NCI-H187 treated with DMSO at 0.1 percent for 48 hours (cell line): Measurements from ENCODE around the gene FARSA.
"Not testable (repeated sequence)": the region's sequence is repeated elsewhere in the genome, so short reads cannot be mapped to it uniquely, and the experiment has no call there.

Source experiments
- DNase-seq: peaks from one replicate; lab custom pipeline; 2025; lab: John Stamatoyannopoulos, UW

Gene FARSA

GRCh38 chr19:12953799-12954611 lies 20.5 kb upstream of the FARSA start:
- DNase-seq, result no peak

DNA sequence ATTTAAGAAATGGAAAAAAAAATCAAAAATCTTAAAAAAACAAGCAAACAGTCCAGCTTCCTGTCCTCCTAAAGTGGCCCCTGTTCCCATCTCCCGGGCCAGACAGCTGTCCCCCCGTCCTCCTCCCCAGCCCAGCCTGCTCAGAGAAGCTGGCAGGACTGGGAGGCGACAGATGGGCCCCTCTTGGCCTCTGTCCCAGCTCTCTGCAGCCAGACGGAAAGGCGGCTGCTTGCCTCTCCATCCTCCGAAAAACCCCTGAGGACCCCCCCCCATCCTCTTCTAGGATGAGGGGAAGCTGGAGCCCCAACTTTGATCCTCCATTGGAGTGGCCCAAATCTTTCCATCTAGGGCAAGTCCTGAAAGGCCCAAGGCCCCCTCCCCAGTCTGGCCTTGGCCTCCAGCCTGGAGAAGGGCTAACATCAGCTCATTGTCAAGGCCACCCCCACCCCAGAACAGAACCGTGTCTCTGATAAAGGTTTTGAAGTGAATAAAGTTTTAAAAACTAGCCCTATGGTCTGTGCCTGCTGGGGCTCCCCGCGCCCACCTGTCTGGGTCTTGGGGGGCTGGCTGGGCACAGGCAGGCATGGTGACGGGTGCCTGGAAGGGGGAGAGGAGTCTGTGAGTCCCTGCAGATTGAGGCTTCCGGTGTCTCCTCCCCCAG lies 19.8 kb upstream of the FARSA start:
- DNase-seq, result no peak

DNA sequence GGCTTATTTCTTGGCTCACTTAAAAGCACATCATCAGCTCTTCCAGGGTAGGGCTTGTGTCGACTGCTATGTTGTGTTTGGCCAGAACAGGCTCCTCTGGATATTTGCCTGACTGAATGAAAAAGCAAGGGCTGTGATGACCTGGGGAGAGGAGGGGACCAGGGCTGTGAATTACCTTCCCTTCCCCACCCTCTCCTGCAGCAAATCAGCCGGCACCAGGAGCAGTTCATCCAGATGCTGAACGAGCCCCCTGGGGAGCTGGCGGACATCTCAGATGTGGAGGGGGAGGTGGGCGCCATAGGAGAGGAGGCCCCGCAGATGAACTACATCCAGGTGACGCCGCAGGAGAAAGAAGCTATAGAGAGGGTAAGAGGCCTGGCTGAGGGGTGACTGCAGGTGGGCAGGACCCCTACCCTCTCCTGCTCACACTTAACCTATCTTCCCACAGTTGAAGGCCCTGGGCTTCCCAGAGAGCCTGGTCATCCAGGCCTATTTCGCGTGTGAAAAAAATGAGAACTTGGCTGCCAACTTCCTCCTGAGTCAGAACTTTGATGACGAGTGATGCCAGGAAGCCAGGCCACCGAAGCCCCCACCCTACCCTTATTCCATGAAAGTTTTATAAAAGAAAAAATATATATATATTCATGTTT lies 19.1 kb upstream of the FARSA start:
- no peak for DNase-seq

DNA sequence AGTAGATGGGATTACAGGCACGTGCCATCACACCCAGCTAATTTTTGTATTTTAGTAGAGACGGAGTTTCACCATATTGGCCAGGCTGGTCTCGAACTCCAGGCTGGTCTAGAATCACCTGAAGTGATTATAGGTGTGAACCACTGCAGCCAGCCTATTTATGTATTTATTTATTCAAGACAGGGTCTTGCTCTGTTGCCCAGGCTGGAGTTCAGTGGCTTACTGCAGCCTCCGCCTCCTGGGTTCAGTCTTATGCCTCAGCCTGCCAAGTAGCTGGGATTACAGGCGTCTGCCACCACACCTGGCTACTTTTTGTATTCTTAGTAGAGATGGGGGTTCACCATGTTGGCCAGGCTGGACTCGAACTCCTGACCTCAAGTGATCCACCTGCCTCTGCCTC lies 18.5 kb upstream of the FARSA start:
- not testable (repeated sequence) for DNase-seq

DNA sequence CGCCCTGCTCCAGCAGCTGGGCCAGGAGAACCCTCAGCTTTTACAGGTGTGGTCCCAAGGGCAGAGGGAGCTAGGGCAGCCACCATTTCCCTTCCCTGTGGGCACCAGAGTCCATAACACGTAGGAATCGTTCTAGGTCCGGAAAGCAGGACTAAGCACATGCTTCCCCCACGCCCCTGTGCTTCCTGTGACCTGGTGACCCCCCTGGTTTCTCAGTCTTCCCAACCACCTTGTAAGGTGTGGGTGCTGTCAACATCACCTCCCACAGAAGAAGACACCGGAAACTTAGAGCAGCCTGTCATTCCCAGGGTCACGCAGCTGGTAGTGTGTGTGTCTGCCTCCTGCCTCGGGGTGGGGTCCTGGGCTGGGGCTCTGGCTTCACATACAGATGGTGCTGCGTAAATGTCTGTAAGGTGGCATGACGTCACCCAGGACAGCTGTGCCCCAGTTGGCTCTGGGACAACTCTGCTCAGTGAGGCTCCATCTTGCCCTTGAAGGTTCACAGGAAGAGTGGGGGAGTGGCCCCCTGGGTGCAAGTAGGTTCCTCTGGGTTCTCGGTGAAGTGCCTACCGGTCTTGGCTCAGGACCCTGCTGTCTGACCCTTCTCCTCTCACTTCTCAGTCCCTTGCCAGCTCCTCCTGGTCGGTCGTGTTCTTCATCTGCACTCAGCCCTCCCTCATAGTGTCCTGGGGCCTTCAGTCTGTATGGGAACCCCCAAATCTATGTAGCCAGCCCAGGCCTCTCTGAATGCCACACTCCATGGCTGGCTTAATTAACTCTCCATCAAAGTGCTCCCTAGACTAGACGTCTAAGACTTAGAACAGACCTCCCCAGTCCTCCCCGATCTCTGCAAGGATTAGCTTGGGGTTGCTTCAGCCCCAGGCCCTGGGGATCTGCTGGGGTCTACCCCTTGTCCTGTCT lies 16.1 kb upstream of the FARSA start:
- DNase-seq, result no peak

DNA sequence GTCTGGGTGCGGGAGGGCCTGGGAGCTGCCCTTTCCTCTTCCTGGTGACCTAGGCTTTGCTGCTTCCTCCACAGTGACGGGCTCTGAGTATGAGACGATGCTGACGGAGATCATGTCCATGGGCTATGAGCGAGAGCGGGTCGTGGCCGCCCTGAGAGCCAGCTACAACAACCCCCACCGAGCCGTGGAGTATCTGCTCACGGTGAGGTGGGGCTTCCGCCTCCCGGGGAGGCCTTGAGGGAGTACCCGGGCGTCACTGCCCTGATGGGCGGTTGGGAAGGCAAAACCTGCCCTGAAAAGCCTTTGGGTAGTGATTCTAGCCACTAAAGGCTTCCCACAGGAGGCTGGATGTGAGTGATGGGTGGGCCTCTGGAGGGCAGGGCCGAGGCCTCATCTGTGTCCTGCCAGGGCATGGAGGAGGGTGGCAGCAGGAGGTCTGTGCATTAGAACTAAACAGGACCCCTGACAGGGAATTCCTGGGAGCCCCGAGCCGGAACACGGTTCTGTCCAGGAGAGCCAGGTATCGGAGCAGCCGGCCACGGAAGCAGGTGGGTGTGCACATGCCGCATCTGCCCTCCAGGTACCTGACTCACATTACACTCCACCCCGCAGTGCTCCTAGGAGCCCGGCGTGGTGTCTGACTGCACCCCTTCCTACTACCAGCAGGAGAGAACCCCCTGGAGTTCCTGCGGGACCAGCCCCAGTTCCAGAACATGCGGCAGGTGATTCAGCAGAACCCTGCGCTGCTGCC lies 15.3 kb upstream of the FARSA start:
- DNase-seq, result no peak

GRCh38 chr19:12947702-12948611 lies 14.4 kb upstream of the FARSA start:
- no peak for DNase-seq

GRCh38 chr19:12946731-12947496 lies 13.4 kb upstream of the FARSA start:
- DNase-seq, result no peak

DNA sequence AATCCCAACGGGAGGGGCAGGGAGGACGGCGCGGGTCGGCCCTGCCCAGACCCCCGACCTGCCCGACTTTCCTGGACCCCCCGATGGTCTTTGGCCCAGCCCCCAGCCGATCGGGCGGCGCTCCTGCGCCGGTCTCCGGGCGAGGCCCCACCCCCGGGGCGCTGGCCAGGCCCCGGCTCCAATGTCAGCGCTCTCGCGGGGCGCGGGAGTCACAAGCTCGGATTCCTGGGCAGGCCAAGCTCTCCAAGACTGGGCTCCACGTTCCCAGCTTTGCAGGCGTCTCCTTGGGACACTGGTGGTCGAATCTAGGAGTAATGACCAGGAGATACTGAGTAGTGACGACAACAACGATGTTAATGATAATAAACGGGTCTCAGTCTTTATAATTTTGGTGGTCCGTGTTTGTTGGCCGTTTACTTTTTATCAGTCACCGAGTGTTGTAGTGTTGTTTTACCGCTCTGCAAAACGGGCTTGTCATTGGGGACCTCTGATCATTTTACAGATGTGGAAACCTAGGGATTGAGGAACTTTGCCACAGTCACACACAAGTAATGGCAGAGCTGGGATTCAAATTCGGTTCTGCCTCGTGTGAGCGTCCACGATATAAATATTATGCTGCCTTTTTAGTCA lies 12.7 kb upstream of the FARSA start:
- DNase-seq, result no peak

DNA sequence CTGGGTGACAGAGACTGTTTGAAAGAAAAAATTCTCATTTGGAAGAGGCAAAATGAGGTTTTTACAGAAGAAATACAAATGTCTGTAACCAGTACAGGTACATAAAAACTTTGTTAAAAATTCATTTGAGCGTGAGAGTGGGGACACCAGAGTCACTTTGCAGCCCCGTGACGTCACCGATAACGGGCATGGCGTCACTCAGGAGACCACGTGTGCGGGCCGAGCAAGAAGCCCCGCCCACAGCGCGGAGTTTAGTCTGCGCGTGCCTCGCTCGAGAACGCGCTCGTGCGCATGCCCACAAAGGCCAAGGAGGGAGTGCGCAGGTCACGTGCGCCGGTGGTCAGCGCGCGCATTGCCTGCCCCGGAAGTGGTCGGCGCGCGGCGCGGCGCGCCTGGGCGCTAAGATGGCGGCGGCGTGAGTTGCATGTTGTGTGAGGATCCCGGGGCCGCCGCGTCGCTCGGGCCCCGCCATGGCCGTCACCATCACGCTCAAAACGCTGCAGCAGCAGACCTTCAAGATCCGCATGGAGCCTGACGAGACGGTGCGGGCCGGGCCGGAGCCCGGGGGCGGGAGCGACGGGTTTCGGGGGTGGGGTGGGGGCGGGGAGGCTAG lies 12.1 kb upstream of the FARSA start, which contains the start of gene RAD23A:
TSS of gene RAD23A (plus strand) at position 384 of the 613 bp plus-strand sequence. CDS start at position 471, 87 bp downstream.
- DNase-seq, result peak; percentile 29

GRCh38 chr19:12944104-12944674 lies 10.7 kb upstream of the FARSA start:
- DNase-seq, result no peak

- no peak for DNase-seq
Measured at GRCh38 chr19:12943437-12944044, 10.0 kb upstream of the FARSA start.

- DNase-seq, result no peak
Measured at GRCh38 chr19:12940897-12941296, 7.4 kb upstream of the FARSA start.

- DNase-seq, result no peak
Measured at GRCh38 chr19:12939975-12940423, 6.5 kb upstream of the FARSA start.

DNA sequence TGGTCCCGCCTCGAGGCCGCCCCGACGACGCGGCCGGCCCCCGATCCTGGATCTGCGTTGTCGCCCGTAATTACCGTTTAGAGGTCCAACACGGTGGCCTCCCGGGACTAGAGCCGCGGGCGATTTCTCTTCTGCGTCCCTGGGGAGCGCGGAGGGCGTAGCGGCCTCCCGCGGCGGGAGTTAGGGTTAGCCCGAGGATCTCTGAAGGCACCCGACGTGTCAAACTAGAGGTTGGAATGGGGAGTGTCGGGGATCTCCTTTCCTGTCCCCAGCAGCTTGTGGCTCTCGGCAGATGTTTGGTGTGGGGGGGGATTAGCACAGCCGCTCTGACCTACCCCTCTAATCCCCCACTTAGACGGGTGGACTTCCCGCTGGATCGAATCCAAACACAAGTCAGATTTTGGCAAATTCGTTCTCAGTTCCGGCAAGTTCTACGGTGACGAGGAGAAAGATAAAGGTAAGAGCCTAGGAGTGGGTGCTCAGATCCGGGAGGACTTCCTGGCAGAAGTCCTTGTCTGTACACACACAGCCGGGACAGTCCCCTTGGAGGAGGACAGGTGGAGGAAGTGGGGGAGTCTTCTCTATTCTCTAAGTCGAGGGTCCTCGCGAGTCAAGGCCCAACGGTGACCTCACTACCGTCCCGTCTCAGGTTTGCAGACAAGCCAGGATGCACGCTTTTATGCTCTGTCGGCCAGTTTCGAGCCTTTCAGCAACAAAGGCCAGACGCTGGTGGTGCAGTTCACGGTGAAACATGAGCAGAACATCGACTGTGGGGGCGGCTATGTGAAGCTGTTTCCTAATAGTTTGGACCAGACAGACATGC lies 5.5 kb upstream of the FARSA start:
- DNase-seq, result no peak

DNA sequence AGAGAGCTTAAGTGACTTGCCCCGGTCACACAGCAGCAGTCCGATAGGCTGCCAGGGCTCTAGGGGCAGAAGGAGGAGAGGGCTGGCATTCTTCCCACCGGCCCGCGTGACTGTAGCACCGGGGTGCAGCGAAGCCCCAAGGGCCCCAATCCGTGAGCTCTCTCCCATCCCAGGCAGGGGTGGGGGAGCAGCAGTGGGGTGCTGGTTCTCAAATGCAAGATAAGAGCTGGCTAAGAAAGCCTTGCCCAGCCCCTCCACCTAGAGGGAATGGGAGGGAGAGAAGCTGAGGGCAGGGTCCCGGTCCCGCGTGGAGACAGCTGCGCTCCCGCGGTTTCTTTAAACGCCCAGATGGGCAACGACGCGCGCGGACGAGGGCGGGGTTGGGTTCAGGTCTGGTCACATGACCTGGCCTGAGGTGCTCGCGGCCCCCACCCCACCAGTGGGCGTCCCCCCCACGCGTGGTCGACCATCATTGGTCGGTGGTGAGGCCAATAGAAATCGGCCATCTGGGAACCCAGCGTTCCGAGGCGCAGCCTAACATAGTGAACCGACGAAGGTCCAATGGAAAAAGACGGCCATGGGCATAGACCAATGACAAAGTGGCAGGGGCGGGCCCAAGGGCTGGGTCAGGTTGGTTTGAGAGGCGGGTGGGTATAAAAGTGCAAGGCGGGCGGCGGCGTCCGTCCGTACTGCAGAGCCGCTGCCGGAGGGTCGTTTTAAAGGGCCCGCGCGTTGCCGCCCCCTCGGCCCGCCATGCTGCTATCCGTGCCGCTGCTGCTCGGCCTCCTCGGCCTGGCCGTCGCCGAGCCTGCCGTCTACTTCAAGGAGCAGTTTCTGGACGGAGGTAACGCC lies 4.6 kb upstream of the FARSA start, which contains the start of gene CALR:
TSS of gene CALR (plus strand) at position 683 of the 852 bp plus-strand sequence. CDS start at position 754, 71 bp downstream.
- DNase-seq, result peak; percentile 94
